Astrocyte (in vitro differentiated cells and primary cell): ENCODE data around the gene ZSCAN22.

Experiments
- EZH2 ChIP-seq: IDR thresholded peaks from 2 replicates; pipeline ENCODE4 v1.6.1; 2012; ENCODE audit warnings: mild to moderate bottlenecking, low read length, inconsistent platforms; ENCODE audit not compliant: insufficient read depth
- TF ChIP-seq, protein P1 (sequence below): IDR thresholded peaks from 2 replicates; pipeline ENCODE4 v1.5.1; 2011; ENCODE audit warnings: low read depth, mild to moderate bottlenecking, inconsistent platforms, low read length, moderate library complexity; ENCODE audit not compliant: insufficient read depth

GRCh38 chr19:58380662-58381459 is 54.1 kb downstream of the ZSCAN22 start, which contains the start of gene ZNF837:
- TF ChIP-seq, protein P1, sequence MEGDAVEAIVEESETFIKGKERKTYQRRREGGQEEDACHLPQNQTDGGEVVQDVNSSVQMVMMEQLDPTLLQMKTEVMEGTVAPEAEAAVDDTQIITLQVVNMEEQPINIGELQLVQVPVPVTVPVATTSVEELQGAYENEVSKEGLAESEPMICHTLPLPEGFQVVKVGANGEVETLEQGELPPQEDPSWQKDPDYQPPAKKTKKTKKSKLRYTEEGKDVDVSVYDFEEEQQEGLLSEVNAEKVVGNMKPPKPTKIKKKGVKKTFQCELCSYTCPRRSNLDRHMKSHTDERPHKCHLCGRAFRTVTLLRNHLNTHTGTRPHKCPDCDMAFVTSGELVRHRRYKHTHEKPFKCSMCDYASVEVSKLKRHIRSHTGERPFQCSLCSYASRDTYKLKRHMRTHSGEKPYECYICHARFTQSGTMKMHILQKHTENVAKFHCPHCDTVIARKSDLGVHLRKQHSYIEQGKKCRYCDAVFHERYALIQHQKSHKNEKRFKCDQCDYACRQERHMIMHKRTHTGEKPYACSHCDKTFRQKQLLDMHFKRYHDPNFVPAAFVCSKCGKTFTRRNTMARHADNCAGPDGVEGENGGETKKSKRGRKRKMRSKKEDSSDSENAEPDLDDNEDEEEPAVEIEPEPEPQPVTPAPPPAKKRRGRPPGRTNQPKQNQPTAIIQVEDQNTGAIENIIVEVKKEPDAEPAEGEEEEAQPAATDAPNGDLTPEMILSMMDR, result no peak
- no peak for TF ChIP-seq EZH2
